HG03521 (cell line): ENCODE data around the gene MICALL2.

Source experiments
- ATAC-seq: cut with Tn5 transposase; IDR thresholded peaks from one replicate; pipeline ENCODE4 v1.9.1; 2021; ENCODE audit warnings: mild to moderate bottlenecking, moderate library complexity; ENCODE audit not compliant: unreplicated experiment

MICALL2 gene

DNA sequence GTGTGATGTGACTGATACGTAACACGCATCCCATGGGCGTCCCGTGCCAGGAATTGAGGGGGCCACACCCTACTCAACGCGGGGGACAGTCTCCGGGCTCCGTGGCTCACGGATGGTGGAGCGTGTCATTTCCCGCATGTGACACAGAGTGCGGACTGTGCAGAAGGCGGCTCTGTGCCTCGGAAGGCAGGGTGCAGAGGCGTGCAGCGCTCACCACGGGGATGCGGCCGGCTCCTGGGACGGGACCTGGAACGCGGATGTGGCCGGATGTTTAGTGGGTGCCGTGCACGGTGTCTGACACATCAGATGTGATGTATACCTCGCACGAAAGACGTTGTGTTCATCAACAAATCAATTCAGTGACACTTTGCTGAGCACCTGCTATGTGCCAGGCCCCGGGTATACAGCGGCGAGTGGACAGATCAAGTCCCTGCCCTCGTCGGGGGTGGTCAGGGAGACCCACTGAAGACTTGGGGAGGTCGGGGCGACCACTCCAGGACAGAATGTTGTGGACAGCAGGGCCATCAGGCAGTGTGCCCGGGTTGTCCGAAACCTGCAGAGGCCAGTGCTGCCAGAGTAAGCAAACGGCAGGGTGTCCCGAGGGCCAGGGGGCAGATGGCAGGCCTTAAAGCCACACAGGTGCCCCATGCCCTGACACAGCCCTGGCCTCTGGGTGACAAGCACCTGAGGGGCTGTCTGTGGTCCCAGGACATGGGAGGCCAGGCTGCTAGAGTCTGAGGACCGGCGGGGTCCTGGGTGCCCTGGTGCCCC is 38.1 kb downstream of the MICALL2 start:
- no peak for ATAC-seq

DNA sequence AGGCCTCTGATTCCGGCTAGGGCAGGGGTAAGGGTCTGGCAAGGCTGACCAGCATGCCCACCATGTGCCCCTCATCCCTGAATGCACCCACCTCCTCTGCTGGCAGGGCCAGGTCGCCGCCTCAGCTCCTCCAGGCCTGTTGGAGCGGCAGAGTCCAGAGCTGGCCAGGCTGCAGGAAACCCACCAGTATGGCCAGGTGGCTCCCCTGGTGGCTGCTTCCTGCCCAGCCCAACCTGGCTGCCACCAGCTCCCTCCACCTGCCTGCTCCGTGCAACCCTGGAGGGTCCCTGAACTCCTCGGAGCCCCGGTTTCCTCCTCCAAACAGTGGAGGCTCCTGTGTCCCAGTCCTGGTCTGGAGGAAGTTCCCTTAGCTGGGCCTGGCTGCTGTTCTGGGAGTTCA is 39.6 kb downstream of the MICALL2 start:
- no peak for ATAC-seq

DNA sequence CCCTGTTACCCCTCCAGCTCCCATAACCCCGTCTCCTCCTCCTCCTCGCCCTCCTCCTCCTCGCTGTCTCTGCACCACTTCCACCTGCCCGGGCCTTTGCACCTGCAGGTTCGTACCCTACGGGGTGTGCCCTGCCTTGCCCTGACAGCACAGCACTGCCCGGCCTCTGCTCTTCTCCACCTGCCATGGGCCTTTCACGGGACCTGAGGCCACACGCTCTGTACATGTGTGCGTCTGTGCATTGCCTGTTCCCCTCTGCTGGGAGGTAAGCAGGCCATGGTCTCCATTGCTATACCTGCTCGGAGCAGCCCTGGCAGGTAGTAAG is 40.0 kb downstream of the MICALL2 start:
- ATAC-seq = no peak

- no peak for ATAC-seq
Measured at GRCh38 chr7:1418505-1419309, 40.6 kb downstream of the MICALL2 start.

GRCh38 chr7:1415389-1415990 is 43.8 kb downstream of the MICALL2 start:
- no peak for ATAC-seq

DNA sequence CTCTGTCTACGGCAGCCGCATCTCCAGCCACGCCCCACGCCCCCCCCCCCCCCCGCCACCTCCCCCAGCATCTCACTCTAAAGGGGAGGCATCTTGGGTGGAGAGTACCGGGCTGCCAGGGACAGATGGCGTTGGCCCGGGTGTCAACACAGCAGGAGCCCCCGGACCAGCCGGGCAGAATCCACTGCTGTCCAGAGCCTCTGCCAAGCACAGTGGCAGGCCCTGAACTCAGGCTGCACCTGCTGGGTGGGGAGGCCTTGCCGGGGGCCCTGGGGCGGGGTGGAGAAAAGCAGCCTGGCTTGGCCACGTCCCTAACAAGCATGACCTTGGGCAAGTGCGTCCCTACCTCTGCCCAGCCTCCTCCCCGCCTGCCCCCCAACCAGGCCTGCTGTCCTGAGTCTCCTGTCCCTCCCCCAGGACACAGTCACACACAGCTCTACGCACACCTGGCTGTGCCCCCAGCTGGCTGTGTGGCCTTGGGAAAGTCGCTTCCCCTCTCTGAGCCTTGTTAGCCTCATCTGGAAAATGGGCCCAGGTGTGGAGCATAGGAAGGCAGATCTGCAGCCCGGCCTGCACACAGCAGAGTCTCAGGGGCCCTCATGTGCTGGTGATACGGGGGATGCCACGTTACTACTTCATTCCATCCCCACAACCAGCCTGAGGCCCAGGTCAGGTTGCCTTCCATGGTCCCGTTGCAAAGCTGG is 45.2 kb downstream of the MICALL2 start:
- ATAC-seq = no peak

GRCh38 chr7:1412322-1413261 is 46.7 kb downstream of the MICALL2 start:
- ATAC-seq = no peak

DNA sequence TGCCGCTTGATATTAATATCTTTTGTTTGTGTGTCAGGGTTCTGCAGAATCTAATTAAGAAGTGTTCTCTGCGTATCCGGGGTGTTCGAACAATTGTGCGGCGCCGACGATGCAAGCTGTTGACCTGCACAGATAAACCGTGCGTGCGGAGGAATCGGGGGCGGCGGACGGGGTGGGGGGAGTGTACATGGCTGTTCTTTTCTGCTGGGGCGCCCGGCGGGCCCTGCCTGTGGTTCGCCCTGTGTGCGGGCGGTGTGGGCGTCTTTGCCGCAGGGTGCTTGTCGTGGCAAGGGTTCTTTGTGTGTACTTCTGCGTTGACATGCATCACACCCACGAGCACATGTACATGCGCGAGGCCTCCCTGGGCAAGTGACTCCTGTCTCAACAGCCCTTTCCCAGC is 47.9 kb downstream of the MICALL2 start:
- no peak for ATAC-seq

GRCh38 chr7:1410992-1411391 is 48.3 kb downstream of the MICALL2 start:
- no peak for ATAC-seq

DNA sequence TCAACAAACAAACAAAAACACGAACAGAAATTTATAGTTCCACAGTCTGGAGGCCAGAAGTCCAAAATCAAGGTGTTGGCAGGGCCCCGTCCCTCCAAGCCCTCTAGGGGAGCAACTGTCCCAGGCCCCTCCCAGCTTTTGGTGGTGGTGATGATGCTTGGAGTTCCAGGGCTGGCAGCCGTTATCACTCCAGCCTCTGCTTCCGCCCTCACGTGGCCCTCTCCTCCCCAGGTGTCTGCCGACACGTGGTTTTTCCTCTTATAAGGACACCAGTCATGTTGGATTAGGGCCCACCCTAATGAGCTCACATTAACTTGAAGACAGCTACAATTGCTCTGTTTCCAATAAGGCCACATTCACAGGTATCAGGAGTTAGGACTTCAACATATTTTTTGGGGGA is 49.7 kb downstream of the MICALL2 start:
- no peak for ATAC-seq

- ATAC-seq = no peak
Measured at GRCh38 chr7:1408466-1408865, 50.8 kb downstream of the MICALL2 start.

- no peak for ATAC-seq
Measured at GRCh38 chr7:1407892-1408291, 51.4 kb downstream of the MICALL2 start.

DNA sequence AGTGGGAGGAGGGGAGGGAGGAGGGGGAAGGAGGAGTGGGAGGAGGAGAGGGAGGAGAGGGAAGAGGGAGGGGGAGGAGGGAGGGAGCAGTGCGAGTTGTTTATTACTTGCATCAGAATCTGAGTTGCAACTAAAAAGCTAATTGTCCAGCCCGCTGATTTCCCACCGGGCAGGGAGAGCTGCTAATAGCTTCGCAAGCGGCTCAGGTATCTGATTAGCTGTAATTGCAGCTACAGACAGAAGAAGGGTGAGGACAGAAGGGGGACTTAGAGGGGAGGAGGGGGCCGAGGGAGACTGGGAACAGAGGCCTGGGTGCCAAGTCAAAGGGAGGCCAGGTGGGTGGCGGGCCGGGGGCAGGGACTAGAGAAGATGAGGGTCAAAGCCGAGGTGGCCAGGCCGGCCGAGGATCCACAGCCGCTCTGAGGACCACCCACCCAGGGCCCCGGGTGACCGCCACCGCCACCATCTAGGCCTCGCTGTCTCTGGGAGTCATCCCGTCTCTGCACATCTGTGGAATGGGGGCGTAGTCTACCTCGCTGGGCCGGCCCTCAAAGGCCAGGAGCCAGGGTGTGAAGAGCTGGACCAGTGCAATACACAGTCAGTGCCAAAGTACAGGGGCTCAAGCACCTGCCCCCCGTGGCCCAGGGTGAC is 54.2 kb downstream of the MICALL2 start:
- no peak for ATAC-seq

DNA sequence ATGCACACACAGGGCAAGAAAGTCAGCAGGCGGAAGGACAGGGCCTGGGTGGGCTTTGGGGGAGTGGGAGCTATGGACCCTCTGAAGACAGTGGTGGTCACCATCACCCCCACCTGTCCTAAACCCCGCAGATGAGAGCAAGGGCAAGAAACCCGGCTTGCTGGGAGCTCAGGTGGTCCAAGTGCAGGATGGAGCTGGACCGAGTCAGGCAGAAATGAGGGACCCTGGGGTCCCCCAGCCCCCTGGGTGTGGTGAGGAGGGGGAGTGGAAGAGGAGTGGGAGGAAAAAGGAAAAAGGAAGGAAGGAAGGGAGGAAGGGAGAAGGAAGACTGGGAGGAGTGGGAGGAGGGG is 54.8 kb downstream of the MICALL2 start:
- no peak for ATAC-seq

DNA sequence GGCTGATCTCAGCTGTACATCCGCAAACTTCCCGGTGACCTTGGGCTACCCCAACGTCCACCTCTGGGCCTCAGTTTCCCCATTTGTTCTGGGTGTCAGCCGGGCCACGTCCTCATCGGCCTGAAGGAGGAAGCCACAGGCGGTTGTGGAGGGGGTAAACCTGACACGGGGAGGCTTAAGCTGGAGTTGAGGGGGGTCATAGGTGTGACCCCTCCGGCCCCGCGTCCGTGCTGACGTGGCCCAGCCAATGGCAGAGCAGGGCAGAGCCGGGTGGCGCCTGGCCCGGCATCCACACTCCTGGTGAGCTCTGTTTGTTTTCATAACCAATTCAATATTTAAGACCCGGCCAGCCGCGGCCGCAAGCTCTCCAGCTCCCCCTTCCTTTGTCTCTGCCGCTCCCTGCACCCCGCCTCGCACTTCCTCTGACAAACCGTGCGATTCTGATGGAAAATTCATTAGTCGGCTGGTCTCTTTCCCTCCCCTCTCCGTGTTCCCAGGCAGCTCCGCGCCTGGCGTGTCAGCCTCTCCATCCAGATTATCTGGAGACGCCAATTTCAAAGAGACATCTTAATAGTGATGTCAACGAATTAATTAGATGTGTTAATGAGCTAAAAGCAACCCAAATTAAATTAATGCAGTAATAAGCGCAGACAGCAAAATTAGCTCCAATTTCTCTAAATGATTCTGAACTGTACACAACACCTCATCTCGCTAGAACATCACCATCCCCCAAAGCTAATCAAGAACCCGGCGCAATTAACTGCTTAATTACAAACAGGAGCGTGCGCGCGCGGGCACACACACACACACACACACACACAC is 55.4 kb downstream of the MICALL2 start:
- ATAC-seq = no peak

GRCh38 chr7:1402791-1403637 is 56.3 kb downstream of the MICALL2 start:
- ATAC-seq = no peak

- ATAC-seq = no peak
Measured at GRCh38 chr7:1402110-1402790, 57.0 kb downstream of the MICALL2 start.

DNA sequence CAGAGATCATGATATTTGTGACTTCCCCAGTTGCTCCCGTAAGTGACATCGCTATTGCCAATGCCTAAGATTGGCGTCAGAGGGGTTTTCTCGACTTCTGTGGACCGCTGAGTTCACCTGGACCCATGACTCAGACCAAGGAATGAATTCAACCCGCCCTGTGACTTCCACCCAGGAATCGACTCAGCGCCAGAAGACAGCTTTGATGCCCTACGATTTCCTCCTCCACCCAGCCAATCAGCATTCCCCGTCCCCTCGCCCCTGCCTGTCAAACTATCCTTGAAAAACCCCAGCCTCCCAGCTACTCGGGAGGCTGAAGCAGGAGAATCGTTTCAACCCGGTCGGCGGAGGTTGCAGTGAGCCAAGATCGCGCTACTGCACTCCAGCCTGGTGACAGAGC is 58.3 kb downstream of the MICALL2 start:
- ATAC-seq = no peak
